Sigmoid colon (tissue), 7 donors: ENCODE data around the gene LSM14A. TPM values are rescaled to one million over a fixed set of nuclear protein-coding genes. Genes with fewer than 3 reads are reported as not detected.
A peak's percentile ranks its signal among the peaks of the same experiment; 100 is the strongest.

Experiments
- DNase-seq: peaks from one replicate; pipeline ENCODE4 v3.0.0-alpha.2; 2019
- H3K27ac ChIP-seq, 4 donors: fragments of 200-600 bp; sonication (generic); one replicate each; pipeline ENCODE4 v1.5.1; 2016 to 2019; ENCODE audit warnings: mild to moderate bottlenecking in 1 of 4
- H3K27me3 ChIP-seq, 3 donors: fragments of 200-600 bp; sonication (generic); one replicate each; pipeline ENCODE4 v1.5.1; 2019; ENCODE audit warnings: mild to moderate bottlenecking in 1 of 3
- H3K36me3 ChIP-seq, 4 donors: fragments of 200-600 bp; sonication (generic); one replicate each; pipeline ENCODE4 v1.5.1; 2016 to 2019
- H3K4me1 ChIP-seq, 4 donors: fragments of 200-600 bp; sonication (generic); one replicate each; pipeline ENCODE4 v1.5.1; 2017 to 2019
- H3K4me3 ChIP-seq, 4 donors: fragments of 200-600 bp; sonication (generic); one replicate each; pipeline ENCODE4 v1.5.1; 2017 to 2019; ENCODE audit warnings: mild to moderate bottlenecking in 2 of 4, moderate library complexity in 1 of 4
- H3K9me3 ChIP-seq, 4 donors: fragments of 200-600 bp in 3 of 4; sonication (generic) in 3 of 4; one replicate each; pipeline versions ENCODE4 v1.5.1 to v1.6.1; 2013 to 2019
- EP300 ChIP-seq, 4 donors: sonication (generic); formaldehyde crosslinking; IDR thresholded peaks; one replicate each; pipeline ENCODE4 v1.6.1; 2017; ENCODE audit warnings: antibody characterized with exemption in 4 of 4
- POLR2A ChIP-seq, 2 donors: fragments of 450-650 bp; IDR thresholded peaks; one replicate each; pipeline ENCODE4 v1.6.1; 2016; ENCODE audit warnings: antibody characterized with exemption in 2 of 2, mild to moderate bottlenecking in 2 of 2, moderate library complexity in 2 of 2
- POLR2AphosphoS5 ChIP-seq, 4 donors: sonication (generic); formaldehyde crosslinking; IDR thresholded peaks; one replicate each; pipeline ENCODE4 v1.6.1; 2017; ENCODE audit warnings: antibody characterized with exemption in 4 of 4
- WGBS, 2 donors: extraction: QIAGEN DNeasy Blood & Tissue Kit; methylation state at CpG; one replicate each; pipeline ENCODE4 v1.1.7; 2013; 5-methylcytosine and 5-hydroxymethylcytosine counted together
- intact Hi-C: fragments of 100-400 bp; cut with DNase I; formaldehyde crosslinking; loops from one replicate; pipeline ENCODE4 v1.15.1; 2023
- polyA plus RNA-seq, 3 donors: library from polyadenylated mRNA; stranded (reverse); fragments of 200-250 nt; gene quantifications; one replicate each; pipeline ENCODE4 v1.2.3, GENCODE V29; 2013
- total RNA-seq, 4 donors: library from RNA; depleted of rRNA; stranded (reverse); fragments of >200 nt; gene quantifications; one replicate each; pipeline ENCODE4 v1.1.0, GENCODE V29; 2016
- TF ChIP-seq, protein P1 (sequence below), 4 experiments: fragments of 450-650 bp in 3 of 4; fragments of 200-600 bp in 1 of 4; IDR thresholded peaks; one replicate each; pipeline ENCODE4 v1.5.1; 2016 to 2019; ENCODE audit warnings: antibody characterized with exemption in 4 of 4, mild to moderate bottlenecking in 3 of 4, moderate library complexity in 2 of 4
- donor health status: healthy with polysubstance abuse.
- donor health status: Bipolar disorder and iron deficiency.
- donor health status: healthy.

LSM14A gene
- 100 to 1,000 TPM; 104 to 149 (median 123) TPM for total RNA-seq
- 10 to 100 TPM; 66.6 to 94.2 (median 79.3) TPM for polyA plus RNA-seq

DNA sequence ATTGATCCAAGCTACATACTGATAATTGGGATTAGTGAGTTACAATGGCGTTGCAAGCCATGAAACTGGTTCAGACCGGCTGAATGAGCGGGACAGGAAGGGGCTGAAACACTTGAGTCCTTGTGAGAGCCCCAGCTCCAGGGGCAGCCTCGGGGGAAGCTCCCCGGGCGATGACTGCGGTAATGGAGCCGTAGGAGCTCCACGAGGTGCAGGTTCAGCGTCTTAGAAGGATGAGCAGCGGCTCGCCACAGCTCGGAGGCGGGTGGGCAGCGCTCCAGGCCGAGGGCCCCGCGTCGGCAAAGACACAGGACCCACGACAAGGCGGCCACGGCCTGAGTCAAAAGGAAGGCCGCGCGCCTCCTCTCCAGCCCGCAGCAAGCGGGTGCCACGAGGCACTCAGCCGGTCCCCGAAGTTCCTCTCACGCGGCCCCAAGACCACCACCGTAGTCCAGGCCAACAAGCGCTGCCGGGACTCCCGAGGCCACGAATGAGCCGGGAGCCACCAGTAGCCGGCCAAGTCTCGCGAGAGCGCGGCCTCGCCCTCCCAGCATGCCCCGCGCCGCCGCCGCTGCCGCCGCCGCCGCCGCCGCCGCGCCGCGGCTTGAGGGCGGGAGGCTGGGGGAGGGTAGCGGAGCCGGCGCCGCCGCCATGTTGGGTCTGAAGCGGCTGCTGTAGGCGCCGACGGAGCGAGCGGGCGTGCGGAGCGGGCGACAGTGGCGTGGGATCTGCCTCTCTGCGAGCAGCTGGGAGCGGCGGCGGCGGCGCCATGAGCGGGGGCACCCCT is at the start of gene LSM14A:
Gene LSM14A, plus strand, starts transcription at position 628 of the 784 bp plus-strand sequence. Its CDS starts 139 bp downstream, at position 767.
- intact Hi-C loops = loop anchor here (2.0 to 10.0 kb wide), 3 partner anchors 49 to 375 kb away; partner anchors contain the start of gene KCTD15
- peak; percentile 97 for DNase-seq
- no peak for TF ChIP-seq EP300 (IDR thresholded peaks at IDR 0.05)
- TF ChIP-seq, protein P1, sequence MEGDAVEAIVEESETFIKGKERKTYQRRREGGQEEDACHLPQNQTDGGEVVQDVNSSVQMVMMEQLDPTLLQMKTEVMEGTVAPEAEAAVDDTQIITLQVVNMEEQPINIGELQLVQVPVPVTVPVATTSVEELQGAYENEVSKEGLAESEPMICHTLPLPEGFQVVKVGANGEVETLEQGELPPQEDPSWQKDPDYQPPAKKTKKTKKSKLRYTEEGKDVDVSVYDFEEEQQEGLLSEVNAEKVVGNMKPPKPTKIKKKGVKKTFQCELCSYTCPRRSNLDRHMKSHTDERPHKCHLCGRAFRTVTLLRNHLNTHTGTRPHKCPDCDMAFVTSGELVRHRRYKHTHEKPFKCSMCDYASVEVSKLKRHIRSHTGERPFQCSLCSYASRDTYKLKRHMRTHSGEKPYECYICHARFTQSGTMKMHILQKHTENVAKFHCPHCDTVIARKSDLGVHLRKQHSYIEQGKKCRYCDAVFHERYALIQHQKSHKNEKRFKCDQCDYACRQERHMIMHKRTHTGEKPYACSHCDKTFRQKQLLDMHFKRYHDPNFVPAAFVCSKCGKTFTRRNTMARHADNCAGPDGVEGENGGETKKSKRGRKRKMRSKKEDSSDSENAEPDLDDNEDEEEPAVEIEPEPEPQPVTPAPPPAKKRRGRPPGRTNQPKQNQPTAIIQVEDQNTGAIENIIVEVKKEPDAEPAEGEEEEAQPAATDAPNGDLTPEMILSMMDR (IDR thresholded peaks at IDR 0.05) = no peak
- TF ChIP-seq POLR2AphosphoS5 (IDR thresholded peaks at IDR 0.05) = peak; percentile 55 to 94 (median 85)
- peak; percentile 24 to 28 for TF ChIP-seq POLR2A (IDR thresholded peaks at IDR 0.05)
- Histone ChIP-seq H3K27ac (peak within 1 kb of the TSS; percentile 90 to 100 (median 98)), H3K9me3 (no peaks in the 10 kb centered on the region), H3K27me3 (no peaks in the 10 kb centered on the region), H3K36me3 (no peaks in the 10 kb centered on the region), H3K4me1 (peaks cover 0 to 48% (median 44%) of the 10 kb centered on the region in 4 donors), H3K4me3 (peak within 1 kb of the TSS; percentile 57 to 98 (median 76))
- 0 to 1% methylated on average over 83 of the region's 83 CpGs for WGBS, 2 donors

DNA sequence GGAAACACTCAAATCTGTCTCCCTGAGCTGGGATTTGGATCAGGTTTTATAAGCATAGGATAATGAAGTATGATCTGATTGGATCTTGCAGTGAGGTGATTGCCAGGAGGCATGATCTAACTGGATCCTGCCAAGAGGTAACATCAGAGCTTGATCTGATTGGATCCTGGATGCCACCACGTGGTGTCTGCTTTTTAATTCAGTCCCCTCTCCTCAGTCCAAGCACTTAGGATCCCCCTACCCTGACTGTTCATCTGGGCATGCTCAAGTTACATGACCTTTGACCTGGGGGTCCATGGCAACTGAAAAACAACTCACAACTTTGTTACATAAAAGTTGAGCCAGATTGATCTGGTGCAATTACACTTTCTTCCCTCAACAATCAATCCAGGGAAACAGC is 47.5 kb upstream of the LSM14A start:
- H3K4me3 ChIP-seq = no peak overlapping the region
- intact Hi-C loops = no loop called here
- no peaks in the 10 kb centered on the region for H3K9me3 ChIP-seq
- no peaks in the 10 kb centered on the region for H3K4me1 ChIP-seq
- no peak overlapping the region for H3K27ac ChIP-seq
- DNase-seq = no peak
- no peak for TF ChIP-seq EP300 (IDR thresholded peaks at IDR 0.05)
- TF ChIP-seq, protein P1 (IDR thresholded peaks at IDR 0.05) = no peak
- no peak for TF ChIP-seq POLR2A (IDR thresholded peaks at IDR 0.05)
- no peak for TF ChIP-seq POLR2AphosphoS5 (IDR thresholded peaks at IDR 0.05)
- no peaks in the 10 kb centered on the region for H3K27me3 ChIP-seq
- WGBS, 2 donors = 13 to 15% methylated on average over 1 of the region's 1 CpG
- H3K36me3 ChIP-seq = no peaks in the 10 kb centered on the region

DNA sequence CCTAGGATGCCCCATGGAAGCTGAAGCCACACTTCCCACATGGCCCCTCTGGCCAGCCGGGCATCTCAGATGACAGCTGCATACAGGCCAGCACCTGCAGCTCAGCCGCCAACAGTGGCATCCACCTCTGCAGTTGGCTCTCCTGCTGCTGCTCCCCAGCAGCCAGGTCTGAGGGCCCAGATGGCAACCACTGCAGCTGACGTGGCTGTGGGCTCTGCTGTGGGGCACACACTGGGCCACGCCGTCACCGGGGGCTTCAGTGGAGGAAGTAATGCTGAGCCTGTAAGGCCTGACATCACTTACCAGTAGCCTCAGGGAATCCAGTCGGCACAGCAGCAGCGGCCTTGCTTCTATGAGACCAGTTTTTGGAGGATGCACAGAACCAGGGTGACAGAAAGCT is 45.3 kb upstream of the LSM14A start:
- Histone ChIP-seq H3K36me3 (no peaks in the 10 kb centered on the region), H3K9me3 (no peaks in the 10 kb centered on the region), H3K27ac (no peak overlapping the region), H3K4me3 (no peak overlapping the region), H3K27me3 (no peaks in the 10 kb centered on the region), H3K4me1 (no peaks in the 10 kb centered on the region)
- WGBS, 2 donors = 84 to 90% methylated on average over 8 of the region's 8 CpGs
- no peak for DNase-seq
- intact Hi-C loops = no loop called here
- TF ChIP-seq EP300 (IDR thresholded peaks at IDR 0.05) (no peak), POLR2AphosphoS5 (IDR thresholded peaks at IDR 0.05) (no peak), POLR2A (IDR thresholded peaks at IDR 0.05) (no peak)
- TF ChIP-seq, protein P1 (IDR thresholded peaks at IDR 0.05) = no peak

DNA sequence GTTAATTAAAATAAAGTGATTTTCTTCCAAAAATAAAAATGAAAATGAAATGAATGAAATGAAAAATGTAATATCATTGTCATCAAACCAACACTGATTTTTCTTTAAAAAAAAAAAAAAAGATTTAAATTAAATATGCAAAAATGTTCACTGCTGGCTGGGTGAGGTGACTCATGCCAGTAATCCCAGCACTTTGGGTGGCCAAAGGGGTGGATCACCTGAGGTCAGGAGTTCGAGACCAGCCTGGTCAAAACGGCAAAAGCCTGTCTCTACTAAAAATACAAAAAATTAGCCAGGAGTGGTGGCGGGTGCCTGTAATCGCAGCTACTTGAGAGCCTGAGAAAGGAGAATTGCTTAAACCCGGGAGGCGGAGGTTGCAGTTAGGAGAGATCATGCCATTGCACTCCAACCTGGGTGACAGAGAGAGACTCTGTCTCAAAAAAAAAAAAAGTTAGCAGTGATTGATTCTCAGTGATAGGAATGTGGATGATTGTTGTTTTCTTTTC is 44.6 kb upstream of the LSM14A start:
- no peaks in the 10 kb centered on the region for H3K27me3 ChIP-seq
- no peaks in the 10 kb centered on the region for H3K36me3 ChIP-seq
- TF ChIP-seq POLR2A (IDR thresholded peaks at IDR 0.05) = no peak
- TF ChIP-seq POLR2AphosphoS5 (IDR thresholded peaks at IDR 0.05) = no peak
- TF ChIP-seq, protein P1 (IDR thresholded peaks at IDR 0.05) = no peak
- TF ChIP-seq EP300 (IDR thresholded peaks at IDR 0.05) = no peak
- intact Hi-C loops = no loop called here
- H3K27ac ChIP-seq = no peak overlapping the region
- no peaks in the 10 kb centered on the region for H3K4me1 ChIP-seq
- no peaks in the 10 kb centered on the region for H3K9me3 ChIP-seq
- WGBS, 2 donors = 83 to 90% methylated on average over 6 of the region's 6 CpGs
- no peak overlapping the region for H3K4me3 ChIP-seq
- no peak for DNase-seq
